Measurements from ENCODE around the gene EML4. TPM values are rescaled to one million over a fixed set of nuclear protein-coding genes. Genes with fewer than 3 reads are reported as not detected.
"Not testable (repeated sequence)": the region's sequence is repeated elsewhere in the genome, so short reads cannot be mapped to it uniquely, and the experiment has no call there.

The EML4 gene
- total and polyA plus RNA-seq, 5 experiments from 2014 or later = 37.8 to 111 (median 48.1) TPM

GRCh38 chr2:42345986-42346385 is 176.8 kb downstream of the EML4 start:
- no peak for DNase-seq
- no peaks in the 10 kb centered on the region for H3K9me3 Mint-ChIP-seq
- H3K27me3 Mint-ChIP-seq = no peaks in the 10 kb centered on the region
- peak overlapping the region in 1 of 10 donors; percentile 10 for H3K4me3 Mint-ChIP-seq
- H3K27ac Mint-ChIP-seq = no peak overlapping the region
- H3K4me1 Mint-ChIP-seq = peaks cover 23 to 43% (median 32%) of the 10 kb centered on the region in 4 donors
- ATAC-seq = no peak
- peaks cover 0 to 73% (median 17%) of the 10 kb centered on the region in 3 donors for H3K36me3 Mint-ChIP-seq
- POLR2A ChIA-PET = interaction anchor here (0.6 to 0.8 kb wide), 2 partner anchors 14 to 225 kb away, joined by 3 read pairs; no protein-coding TSS in a partner anchor

GRCh38 chr2:42346856-42347255 is 177.7 kb downstream of the EML4 start:
- H3K4me3 Mint-ChIP-seq, H3K9me3 Mint-ChIP-seq, DNase-seq, ATAC-seq, H3K27ac Mint-ChIP-seq, H3K27me3 Mint-ChIP-seq: not testable (repeated sequence)
- Mint-ChIP-seq H3K4me1 (peaks cover 18 to 34% (median 25%) of the 10 kb centered on the region in 4 donors), H3K36me3 (peaks cover 0 to 80% (median 17%) of the 10 kb centered on the region in 3 donors)
- POLR2A ChIA-PET = interaction anchor here (0.8 kb wide), 1 partner anchor 15 kb away, joined by 3 read pairs; no protein-coding TSS in a partner anchor

GRCh38 chr2:42347518-42347917 is 178.4 kb downstream of the EML4 start:
- H3K4me3 Mint-ChIP-seq, ATAC-seq, H3K27me3 Mint-ChIP-seq, H3K9me3 Mint-ChIP-seq, DNase-seq: not testable (repeated sequence)
- Mint-ChIP-seq H3K4me1 (peaks cover 13 to 30% (median 19%) of the 10 kb centered on the region in 4 donors), H3K36me3 (peaks cover 0 to 86% (median 24%) of the 10 kb centered on the region in 3 donors), H3K27ac (peak overlapping the region in 1 of 10 donors; percentile 64)
- POLR2A ChIA-PET = interaction anchor here (0.6 kb wide), 1 partner anchor 47 kb away, joined by 4 read pairs; no protein-coding TSS in a partner anchor

GRCh38 chr2:42348113-42348805 is 179.1 kb downstream of the EML4 start:
- DNase-seq = no peak
- no peaks in the 10 kb centered on the region for H3K27me3 Mint-ChIP-seq
- no peaks in the 10 kb centered on the region for H3K9me3 Mint-ChIP-seq
- H3K27ac Mint-ChIP-seq = peak overlapping the region in 1 of 10 donors; percentile 3
- peaks cover 12 to 29% (median 18%) of the 10 kb centered on the region in 4 donors for H3K4me1 Mint-ChIP-seq
- no peak overlapping the region for H3K4me3 Mint-ChIP-seq
- peaks cover 0 to 89% (median 27%) of the 10 kb centered on the region in 3 donors for H3K36me3 Mint-ChIP-seq
- no peak for ATAC-seq
- POLR2A ChIA-PET = no interaction called here

GRCh38 chr2:42350434-42351063 is 181.4 kb downstream of the EML4 start:
- Mint-ChIP-seq H3K9me3 (no peaks in the 10 kb centered on the region), H3K4me1 (peaks cover 21 to 43% (median 35%) of the 10 kb centered on the region in 4 donors), H3K4me3 (no peak overlapping the region), H3K36me3 (peaks cover 0 to 73% (median 25%) of the 10 kb centered on the region in 3 donors), H3K27me3 (no peaks in the 10 kb centered on the region), H3K27ac (peak overlapping the region in 1 of 10 donors; percentile 29)
- no peak for DNase-seq
- no peak for ATAC-seq
- POLR2A ChIA-PET = interaction anchor here (0.7 kb wide), 1 partner anchor 13 kb away, joined by 6 read pairs; no protein-coding TSS in a partner anchor

GRCh38 chr2:42351864-42352263 is 182.7 kb downstream of the EML4 start:
- Mint-ChIP-seq H3K4me3 (no peak overlapping the region), H3K4me1 (peaks cover 24 to 51% (median 45%) of the 10 kb centered on the region in 4 donors), H3K27me3 (no peaks in the 10 kb centered on the region), H3K9me3 (no peaks in the 10 kb centered on the region), H3K27ac (peak overlapping the region in 2 of 10 donors; percentile 6 to 21), H3K36me3 (peaks cover 0 to 72% (median 21%) of the 10 kb centered on the region in 3 donors)
- POLR2A ChIA-PET = interaction anchor here (0.9 kb wide), 1 partner anchor 9 kb away, joined by 3 read pairs; no protein-coding TSS in a partner anchor
- ATAC-seq (no peak), DNase-seq (no peak)

GRCh38 chr2:42353792-42354429 is 184.8 kb downstream of the EML4 start:
- Mint-ChIP-seq H3K4me1 (peaks cover 31 to 64% (median 61%) of the 10 kb centered on the region in 4 donors), H3K27me3 (no peaks in the 10 kb centered on the region), H3K4me3 (peak overlapping the region in 2 of 10 donors; percentile 0 to 19), H3K27ac (peak overlapping the region in 7 of 10 donors; percentile 6 to 79 (median 54)), H3K9me3 (no peaks in the 10 kb centered on the region), H3K36me3 (peaks cover 0 to 60% (median 17%) of the 10 kb centered on the region in 3 donors)
- DNase-seq (peak in 1 of 10 donors; percentile 9), ATAC-seq (peak; percentile 54 to 81)
- POLR2A ChIA-PET = no interaction called here

- peak in 2 of 10 donors; percentile 22 to 26 for DNase-seq
Measured at GRCh38 chr2:42359304-42359964, 190.3 kb downstream of the EML4 start.

GRCh38 chr2:42359965-42360483 is 190.9 kb downstream of the EML4 start:
- ATAC-seq = no peak
- peak overlapping the region; percentile 98 to 99 (median 99) for H3K27ac Mint-ChIP-seq
- H3K4me3 Mint-ChIP-seq = peak overlapping the region; percentile 87 to 95 (median 90)
- peaks cover 0 to 13% (median 3%) of the 10 kb centered on the region in 3 donors for H3K36me3 Mint-ChIP-seq
- POLR2A ChIA-PET = interaction anchor here (1.0 to 1.7 kb wide), 3 partner anchors 9 to 32 kb away, joined by 3 to 4 read pairs (median 3); no protein-coding TSS in a partner anchor
- no peaks in the 10 kb centered on the region for H3K27me3 Mint-ChIP-seq
- H3K9me3 Mint-ChIP-seq = no peaks in the 10 kb centered on the region
- H3K4me1 Mint-ChIP-seq = peaks cover 30 to 60% (median 58%) of the 10 kb centered on the region in 4 donors
- peak in 2 of 10 donors; percentile 26 to 28 for DNase-seq

More at GRCh38 chr2:42359304-42359964, 190.3 kb downstream of the EML4 start:
- H3K4me1 Mint-ChIP-seq = peaks cover 36 to 66% (median 64%) of the 10 kb centered on the region in 4 donors
- no peak for ATAC-seq
- H3K27ac Mint-ChIP-seq = peak overlapping the region; percentile 98 to 99 (median 99)
- H3K27me3 Mint-ChIP-seq = no peaks in the 10 kb centered on the region
- H3K9me3 Mint-ChIP-seq = no peaks in the 10 kb centered on the region
- peak overlapping the region; percentile 87 to 95 (median 90) for H3K4me3 Mint-ChIP-seq
- peaks cover 0 to 13% (median 3%) of the 10 kb centered on the region in 3 donors for H3K36me3 Mint-ChIP-seq
- POLR2A ChIA-PET = no interaction called here

- peak in 3 of 10 donors; percentile 13 to 20 (median 15) for DNase-seq
- no peaks in the 10 kb centered on the region for H3K9me3 Mint-ChIP-seq
- H3K27ac Mint-ChIP-seq = peak overlapping the region; percentile 98 to 99 (median 99)
- POLR2A ChIA-PET = interaction anchor here (0.6 to 1.7 kb wide), 5 partner anchors 9 to 119 kb away, joined by 3 to 4 read pairs (median 3); no protein-coding TSS in a partner anchor
- no peaks in the 10 kb centered on the region for H3K27me3 Mint-ChIP-seq
- peaks cover 0 to 13% (median 3%) of the 10 kb centered on the region in 3 donors for H3K36me3 Mint-ChIP-seq
- peaks cover 28 to 58% (median 55%) of the 10 kb centered on the region in 4 donors for H3K4me1 Mint-ChIP-seq
- no peak for ATAC-seq
- H3K4me3 Mint-ChIP-seq = peak overlapping the region; percentile 87 to 95 (median 90)
Measured at GRCh38 chr2:42360493-42360889, 191.3 kb downstream of the EML4 start.

- H3K36me3 Mint-ChIP-seq = peaks cover 0 to 10% (median 3%) of the 10 kb centered on the region in 3 donors
- H3K27me3 Mint-ChIP-seq = no peaks in the 10 kb centered on the region
- peak within 1 kb of the TSS; percentile 87 to 95 (median 90) for H3K4me3 Mint-ChIP-seq
- ATAC-seq (peak; percentile 89), DNase-seq (peak; percentile 92 to 99 (median 96))
- peak within 1 kb of the TSS; percentile 98 to 99 (median 99) for H3K27ac Mint-ChIP-seq
- H3K4me1 Mint-ChIP-seq = peaks cover 26 to 54% (median 52%) of the 10 kb centered on the region in 4 donors
- POLR2A ChIA-PET = interaction anchor here (0.6 to 1.7 kb wide), 6 partner anchors 10 to 1635 kb away, joined by 3 to 4 read pairs (median 3); partner anchors contain the start of gene LRPPRC
- H3K9me3 Mint-ChIP-seq = no peaks in the 10 kb centered on the region
Measured at GRCh38 chr2:42360890-42361727, 192.0 kb downstream of the EML4 start, which contains the start of gene COX7A2L. Gene COX7A2L, minus strand, starts transcription at chr2:42361217. Its CDS starts 56 bp downstream, at chr2:42361161.
